GM12878 (cell line): ENCODE results near the gene C1GALT1.

Experiments used
- CREB1 ChIP-seq: IDR thresholded peaks from 2 replicates; pipeline ENCODE4 v1.6.1; 2012; ENCODE audit warnings: low read depth, mild to moderate bottlenecking, inconsistent platforms
- CTCF ChIP-seq, 3 experiments: IDR thresholded peaks in 2 of 3; conservative IDR thresholded peaks in 1 of 3; 2 replicates each; pipeline ENCODE4 v1.5.1; 2011; ENCODE audit warnings: low read depth in 3 of 3, low read length in 3 of 3, mild to moderate bottlenecking in 3 of 3, control low read depth in 2 of 3, moderate library complexity in 2 of 3, inconsistent platforms in 1 of 3, mixed read lengths in 1 of 3; ENCODE audit not compliant: control insufficient read depth in 2 of 3, insufficient read depth in 1 of 3; ENCODE audit errors: extremely low read depth in 1 of 3
- EZH2 ChIP-seq: IDR thresholded peaks from 2 replicates; pipeline ENCODE4 v1.6.1; 2012; ENCODE audit warnings: low read depth, mild to moderate bottlenecking, control low read depth, inconsistent platforms, low read length, borderline replicate concordance; ENCODE audit not compliant: control insufficient read depth
- POLR2A ChIP-seq: IDR thresholded peaks from 2 replicates; pipeline ENCODE4 v1.6.1; 2011; ENCODE audit warnings: low read depth, mild to moderate bottlenecking, low read length
- SUZ12 ChIP-seq: fragments of 200-600 bp; sonication (generic); IDR thresholded peaks from one replicate; pipeline ENCODE4 v1.6.1; 2018; ENCODE audit warnings: antibody characterized with exemption, mild to moderate bottlenecking; ENCODE audit not compliant: unreplicated experiment
- TCF3 ChIP-seq: IDR thresholded peaks from 2 replicates; pipeline ENCODE4 v1.6.1; 2012; ENCODE audit warnings: low read depth, mild to moderate bottlenecking, low read length, borderline replicate concordance; ENCODE audit not compliant: insufficient read depth

GRCh38 chr7:7152315-7152714 is 30.0 kb upstream of the C1GALT1 start:
- TF ChIP-seq SUZ12 (no peak), CREB1 (no peak), TCF3 (no peak), CTCF (IDR thresholded peaks at IDR 0.05 in 2 of 3, conservative IDR thresholded peaks at IDR 0.05 in 1 of 3; ENCODE audit: control insufficient read depth in 2 of 3, extremely low read depth in 1 of 3, insufficient read depth in 1 of 3, low read depth in 3 of 3, low read length in 3 of 3) (no peak), EZH2 (no peak), POLR2A (no peak)
